Measurements from ENCODE around the gene MAT1A.
"Not testable (repeated sequence)": the region's sequence is repeated elsewhere in the genome, so short reads cannot be mapped to it uniquely, and the experiment has no call there.

The MAT1A gene

GRCh38 chr10:80252296-80252887, 37.1 kb downstream of the MAT1A start:
- no peak overlapping the region for H3K4me3 Mint-ChIP-seq
- H3K9me3 Mint-ChIP-seq = no peaks in the 10 kb centered on the region
- H3K27me3 Mint-ChIP-seq (ENCODE audit: low read depth) = peaks cover 25% of the 10 kb centered on the region
- peaks cover 14% of the 10 kb centered on the region for H3K4me1 Mint-ChIP-seq
- H3K27ac Mint-ChIP-seq = no peak overlapping the region
- no peak for TF ChIP-seq CTCF (IDR thresholded peaks at IDR 0.05; ENCODE audit: unreplicated experiment in 3 of 3)
- H3K36me3 Mint-ChIP-seq (ENCODE audit: low read depth) = no peaks in the 10 kb centered on the region

GRCh38 chr10:80251703-80252280, 37.7 kb downstream of the MAT1A start:
- Mint-ChIP-seq H3K4me1 (peaks cover 14% of the 10 kb centered on the region), H3K27me3 (ENCODE audit: low read depth) (peaks cover 22% of the 10 kb centered on the region)
- H3K4me3 Mint-ChIP-seq; H3K9me3 Mint-ChIP-seq; H3K36me3 Mint-ChIP-seq (ENCODE audit: low read depth); H3K27ac Mint-ChIP-seq: not testable (repeated sequence)

GRCh38 chr10:80250399-80250798, 39.1 kb downstream of the MAT1A start:
- H3K4me1 Mint-ChIP-seq = peaks cover 14% of the 10 kb centered on the region
- peaks cover 13% of the 10 kb centered on the region for H3K27me3 Mint-ChIP-seq (ENCODE audit: low read depth)
- not testable (repeated sequence) for H3K36me3 Mint-ChIP-seq (ENCODE audit: low read depth); H3K27ac Mint-ChIP-seq; H3K9me3 Mint-ChIP-seq; H3K4me3 Mint-ChIP-seq

GRCh38 chr10:80249906-80250305, 39.6 kb downstream of the MAT1A start:
- H3K36me3 Mint-ChIP-seq (ENCODE audit: low read depth); H3K4me3 Mint-ChIP-seq; H3K27ac Mint-ChIP-seq; H3K9me3 Mint-ChIP-seq: not testable (repeated sequence)
- Mint-ChIP-seq H3K4me1 (peaks cover 14% of the 10 kb centered on the region), H3K27me3 (ENCODE audit: low read depth) (peaks cover 13% of the 10 kb centered on the region)

GRCh38 chr10:80247611-80248010, 41.8 kb downstream of the MAT1A start:
- not testable (repeated sequence) for H3K9me3 Mint-ChIP-seq; H3K36me3 Mint-ChIP-seq (ENCODE audit: low read depth); H3K27me3 Mint-ChIP-seq (ENCODE audit: low read depth); H3K27ac Mint-ChIP-seq; H3K4me3 Mint-ChIP-seq
- H3K4me1 Mint-ChIP-seq = peaks cover 10% of the 10 kb centered on the region

- not testable (repeated sequence) for H3K4me1 Mint-ChIP-seq; H3K36me3 Mint-ChIP-seq (ENCODE audit: low read depth); H3K9me3 Mint-ChIP-seq; H3K4me3 Mint-ChIP-seq; H3K27ac Mint-ChIP-seq; H3K27me3 Mint-ChIP-seq (ENCODE audit: low read depth)
These were observed 45.1 kb downstream of the MAT1A start for GRCh38 chr10:80244371-80244770.

GRCh38 chr10:80242341-80242740, 47.1 kb downstream of the MAT1A start:
- not testable (repeated sequence) for H3K27ac Mint-ChIP-seq; H3K27me3 Mint-ChIP-seq (ENCODE audit: low read depth); H3K4me3 Mint-ChIP-seq; H3K4me1 Mint-ChIP-seq; H3K36me3 Mint-ChIP-seq (ENCODE audit: low read depth); H3K9me3 Mint-ChIP-seq

GRCh38 chr10:80236457-80236856, 53.0 kb downstream of the MAT1A start:
- H3K27ac Mint-ChIP-seq; H3K27me3 Mint-ChIP-seq (ENCODE audit: low read depth); H3K4me3 Mint-ChIP-seq; H3K36me3 Mint-ChIP-seq (ENCODE audit: low read depth); H3K9me3 Mint-ChIP-seq; H3K4me1 Mint-ChIP-seq: not testable (repeated sequence)

GRCh38 chr10:80234331-80235235, 54.9 kb downstream of the MAT1A start:
- not testable (repeated sequence) for H3K9me3 Mint-ChIP-seq; H3K4me1 Mint-ChIP-seq; H3K27me3 Mint-ChIP-seq (ENCODE audit: low read depth); H3K27ac Mint-ChIP-seq; H3K4me3 Mint-ChIP-seq; H3K36me3 Mint-ChIP-seq (ENCODE audit: low read depth)

- not testable (repeated sequence) for H3K4me3 Mint-ChIP-seq; H3K27me3 Mint-ChIP-seq (ENCODE audit: low read depth); H3K9me3 Mint-ChIP-seq; H3K4me1 Mint-ChIP-seq; H3K36me3 Mint-ChIP-seq (ENCODE audit: low read depth); H3K27ac Mint-ChIP-seq
These were observed 55.6 kb downstream of the MAT1A start for GRCh38 chr10:80233871-80234270.

- not testable (repeated sequence) for H3K27me3 Mint-ChIP-seq (ENCODE audit: low read depth); H3K4me1 Mint-ChIP-seq; H3K27ac Mint-ChIP-seq; H3K36me3 Mint-ChIP-seq (ENCODE audit: low read depth); H3K9me3 Mint-ChIP-seq; H3K4me3 Mint-ChIP-seq
These were observed 62.7 kb downstream of the MAT1A start for GRCh38 chr10:80226723-80227122.

- not testable (repeated sequence) for H3K4me1 Mint-ChIP-seq; H3K9me3 Mint-ChIP-seq; H3K36me3 Mint-ChIP-seq (ENCODE audit: low read depth); H3K27me3 Mint-ChIP-seq (ENCODE audit: low read depth); H3K27ac Mint-ChIP-seq; H3K4me3 Mint-ChIP-seq
These were observed 66.4 kb downstream of the MAT1A start for GRCh38 chr10:80223031-80223419.

All from nephron (organoid).